CD4-positive, CD25-positive, alpha-beta regulatory T cell (primary cell): Measurements from ENCODE around the gene GATA3. TPM values are rescaled to one million over a fixed set of nuclear protein-coding genes. Genes with fewer than 3 reads are reported as not detected.

Source experiments
- ATAC-seq, 2 donors: fragments of 150-1000 bp; cut with Tn5 transposase; one replicate each; pipeline ENCODE4 v1.10.0; 2021; ENCODE audit warnings: low read depth in 2 of 2, moderate number of reproducible peaks in 2 of 2, moderate library complexity in 1 of 2
- DNase-seq, 3 donors: peaks; one replicate each; pipeline versions ENCODE4 v3.0.0 to v3.0.0-alpha.2; 2012 to 2022; ENCODE audit warnings: mixed read lengths in 1 of 3
- H3K27ac ChIP-seq: one replicate; pipeline ENCODE4 v1.7.0; 2013; ENCODE audit warnings: mild to moderate bottlenecking, low read length; ENCODE audit not compliant: insufficient read depth, poor library complexity, severe bottlenecking
- H3K27me3 ChIP-seq: one replicate; pipeline ENCODE4 v1.7.0; 2013; ENCODE audit warnings: low read length; ENCODE audit not compliant: control insufficient read depth, insufficient read depth
- H3K36me3 ChIP-seq: one replicate; pipeline ENCODE4 v1.7.0; 2013; ENCODE audit warnings: mild to moderate bottlenecking, low read length, moderate library complexity; ENCODE audit not compliant: control insufficient read depth, insufficient read depth
- H3K4me1 ChIP-seq: 2 replicates; pipeline ENCODE4 v1.7.0; 2013; ENCODE audit warnings: mild to moderate bottlenecking, low read length; ENCODE audit not compliant: insufficient read depth, control insufficient read depth, poor library complexity, severe bottlenecking
- H3K4me3 ChIP-seq: one replicate; pipeline ENCODE4 v1.7.0; 2013; ENCODE audit warnings: low read depth, mild to moderate bottlenecking, low read length, moderate library complexity
- H3K9me3 ChIP-seq, 2 experiments: 1 replicate in 1 of 2; 2 replicates in 1 of 2; pipeline ENCODE4 v1.7.0; 2013; ENCODE audit warnings: low read length in 2 of 2, mild to moderate bottlenecking in 1 of 2, moderate library complexity in 1 of 2; ENCODE audit not compliant: control insufficient read depth in 2 of 2
- H3K27ac Mint-ChIP-seq, 3 donors: one replicate each; pipeline ENCODE4 v1.8.0; 2020 to 2022; ENCODE audit warnings: mild to moderate bottlenecking in 3 of 3, mixed read lengths in 3 of 3, moderate library complexity in 2 of 3
- H3K27me3 Mint-ChIP-seq: one replicate; pipeline ENCODE4 v1.8.0; 2022; ENCODE audit warnings: mild to moderate bottlenecking, mixed read lengths
- H3K36me3 Mint-ChIP-seq: one replicate; pipeline ENCODE4 v1.8.0; 2020; ENCODE audit warnings: mixed read lengths
- H3K4me1 Mint-ChIP-seq, 4 donors: one replicate each; pipeline ENCODE4 v1.8.0; 2020 to 2022; ENCODE audit warnings: mixed read lengths in 4 of 4, mild to moderate bottlenecking in 1 of 4
- H3K4me3 Mint-ChIP-seq, 4 donors: one replicate each; pipeline ENCODE4 v1.8.0; 2020 to 2022; ENCODE audit warnings: mild to moderate bottlenecking in 4 of 4, mixed read lengths in 4 of 4, moderate library complexity in 3 of 4
- H3K9me3 Mint-ChIP-seq, 7 donors: one replicate each; pipeline ENCODE4 v1.8.0; 2020 to 2022; ENCODE audit warnings: mixed read lengths in 7 of 7, mild to moderate bottlenecking in 3 of 7, moderate library complexity in 2 of 7
- polyA plus RNA-seq, 4 donors: library from polyadenylated mRNA; unstranded; fragments of 300-500 nt; fragmentation: Illumina TruSeq; gene quantifications; one replicate each; pipeline ENCODE4 v1.2.3, GENCODE V29; 2021
- total RNA-seq: library from RNA; stranded (reverse); gene quantifications from one replicate; pipeline ENCODE4 v1.2.3, GENCODE V29; 2022

GATA3 gene
- total and polyA plus RNA-seq, 5 donors from 2014 or later = 32.9 to 182 (median 47.3) TPM

DNA sequence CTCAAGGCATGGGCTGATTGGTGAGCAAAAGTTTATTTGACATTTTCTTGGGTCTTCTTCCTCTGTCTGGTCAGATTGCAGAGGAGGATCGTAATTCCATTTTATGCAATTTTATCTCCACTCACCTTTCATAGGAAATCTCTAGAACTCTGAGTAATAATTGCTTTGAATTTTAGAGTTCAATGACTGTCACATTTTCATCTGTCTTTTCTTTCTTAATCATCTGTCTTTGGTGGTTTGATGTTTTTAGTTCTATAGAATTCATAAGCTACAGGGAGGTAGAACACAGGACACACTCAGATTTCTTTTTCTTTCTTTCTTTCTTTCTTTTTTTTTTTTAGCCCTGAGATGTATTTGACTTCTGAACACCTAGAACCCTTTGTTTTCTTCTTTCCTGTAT lies 11.6 kb downstream of the GATA3 start:
- H3K27me3 ChIP-seq = no peaks in the 10 kb centered on the region
- H3K4me3 Mint-ChIP-seq = peak overlapping the region; percentile 74 to 87 (median 76)
- H3K27ac Mint-ChIP-seq = peak overlapping the region; percentile 85 to 96 (median 87)
- H3K4me3 ChIP-seq = peak overlapping the region; percentile 69
- H3K36me3 Mint-ChIP-seq = peaks cover 80% of the 10 kb centered on the region
- no peaks in the 10 kb centered on the region for H3K27me3 Mint-ChIP-seq
- peaks cover 89% of the 10 kb centered on the region for H3K36me3 ChIP-seq
- DNase-seq = no peak
- peak overlapping the region; percentile 61 for H3K27ac ChIP-seq
- no peaks in the 10 kb centered on the region for H3K9me3 ChIP-seq
- H3K4me1 Mint-ChIP-seq = peaks cover 40 to 95% (median 79%) of the 10 kb centered on the region in 4 donors
- H3K4me1 ChIP-seq = peaks cover 98% of the 10 kb centered on the region
- no peak for ATAC-seq
- H3K9me3 Mint-ChIP-seq = no peaks in the 10 kb centered on the region

DNA sequence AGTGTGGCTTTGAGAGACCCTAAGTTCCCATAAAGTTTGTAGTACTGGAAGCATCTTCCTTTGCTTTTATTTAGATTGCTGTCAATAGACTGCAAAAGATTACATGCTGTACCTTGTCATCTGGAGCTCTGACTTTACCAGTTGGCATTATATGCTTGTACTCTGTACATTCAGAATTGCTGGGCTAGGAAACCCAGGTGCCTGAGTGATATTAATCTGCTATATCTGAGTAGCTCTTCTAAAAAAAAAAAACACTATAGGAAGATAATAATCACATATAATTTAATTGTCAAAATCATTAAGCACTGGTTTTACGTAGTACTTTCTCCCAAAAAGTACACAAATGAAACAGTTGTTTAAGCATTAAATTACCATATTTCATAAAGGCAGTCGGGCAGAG lies 12.3 kb downstream of the GATA3 start:
- peak overlapping the region; percentile 70 to 87 (median 76) for H3K4me3 Mint-ChIP-seq
- H3K36me3 ChIP-seq = peaks cover 91% of the 10 kb centered on the region
- peaks cover 79% of the 10 kb centered on the region for H3K36me3 Mint-ChIP-seq
- H3K9me3 ChIP-seq = no peaks in the 10 kb centered on the region
- no peak for ATAC-seq
- no peaks in the 10 kb centered on the region for H3K27me3 Mint-ChIP-seq
- H3K9me3 Mint-ChIP-seq = no peaks in the 10 kb centered on the region
- H3K27me3 ChIP-seq = no peaks in the 10 kb centered on the region
- DNase-seq = no peak
- H3K4me1 ChIP-seq = peaks cover 98% of the 10 kb centered on the region
- peaks cover 44 to 95% (median 81%) of the 10 kb centered on the region in 4 donors for H3K4me1 Mint-ChIP-seq
- H3K27ac Mint-ChIP-seq = peak overlapping the region; percentile 85 to 96 (median 87)
- H3K4me3 ChIP-seq = peak overlapping the region; percentile 69
- H3K27ac ChIP-seq = peak overlapping the region; percentile 53

DNA sequence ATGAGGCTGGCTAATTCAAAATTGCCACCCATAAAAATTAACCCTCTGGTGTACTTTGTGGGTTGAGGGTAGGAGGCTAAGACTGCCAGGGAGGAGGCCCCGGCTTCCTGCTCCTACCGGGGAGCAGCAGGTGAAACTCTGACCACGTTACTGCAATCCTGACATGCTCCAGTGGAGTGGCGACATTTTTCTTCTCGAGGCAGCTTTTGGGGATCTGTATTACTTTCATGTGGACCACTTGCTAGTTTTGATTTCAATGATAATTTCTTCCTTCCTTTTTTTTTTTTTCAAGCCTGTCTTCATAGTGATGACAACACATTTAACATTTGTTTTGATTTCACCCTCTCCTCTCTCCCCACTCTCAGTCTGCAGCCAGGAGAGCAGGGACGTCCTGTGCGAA lies 14.6 kb downstream of the GATA3 start:
- H3K27me3 ChIP-seq = no peaks in the 10 kb centered on the region
- no peaks in the 10 kb centered on the region for H3K27me3 Mint-ChIP-seq
- H3K4me1 Mint-ChIP-seq = peaks cover 62 to 95% (median 82%) of the 10 kb centered on the region in 4 donors
- peak overlapping the region; percentile 42 to 96 (median 87) for H3K27ac Mint-ChIP-seq
- DNase-seq (no peak), ATAC-seq (no peak)
- peak overlapping the region; percentile 62 to 77 (median 72) for H3K4me3 Mint-ChIP-seq
- H3K9me3 ChIP-seq = no peaks in the 10 kb centered on the region
- peak overlapping the region; percentile 71 for H3K4me3 ChIP-seq
- peaks cover 85% of the 10 kb centered on the region for H3K36me3 Mint-ChIP-seq
- peaks cover 94% of the 10 kb centered on the region for H3K4me1 ChIP-seq
- peak overlapping the region; percentile 63 for H3K27ac ChIP-seq
- peaks cover 89% of the 10 kb centered on the region for H3K36me3 ChIP-seq
- no peaks in the 10 kb centered on the region for H3K9me3 Mint-ChIP-seq

DNA sequence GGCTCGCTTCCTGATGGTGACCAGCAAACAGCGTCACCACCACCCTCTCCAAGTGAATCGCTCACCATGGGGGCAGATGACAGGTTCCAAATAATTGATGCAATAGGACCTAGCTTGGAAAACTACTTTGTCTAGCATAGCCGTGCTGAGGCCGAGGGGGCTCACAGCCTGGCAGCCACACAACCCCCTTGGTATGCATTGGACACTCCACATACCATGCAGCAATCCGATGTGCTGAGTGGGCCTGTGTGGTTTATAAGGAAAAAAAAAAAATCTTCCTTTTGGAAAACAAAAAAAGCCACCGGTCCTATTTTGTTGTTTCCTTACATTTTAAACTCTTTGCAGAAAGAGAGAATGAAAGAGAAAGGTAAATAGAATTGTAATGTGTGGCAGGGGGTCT lies 15.1 kb downstream of the GATA3 start:
- no peaks in the 10 kb centered on the region for H3K27me3 Mint-ChIP-seq
- peaks cover 66 to 93% (median 80%) of the 10 kb centered on the region in 4 donors for H3K4me1 Mint-ChIP-seq
- H3K9me3 ChIP-seq = no peaks in the 10 kb centered on the region
- H3K27me3 ChIP-seq = no peaks in the 10 kb centered on the region
- no peak for DNase-seq
- peaks cover 90% of the 10 kb centered on the region for H3K4me1 ChIP-seq
- H3K36me3 ChIP-seq = peaks cover 89% of the 10 kb centered on the region
- peak overlapping the region; percentile 71 for H3K4me3 ChIP-seq
- H3K27ac ChIP-seq = peak overlapping the region; percentile 63
- peak overlapping the region; percentile 86 to 94 (median 92) for H3K27ac Mint-ChIP-seq
- H3K9me3 Mint-ChIP-seq = no peaks in the 10 kb centered on the region
- ATAC-seq = no peak
- H3K36me3 Mint-ChIP-seq = peaks cover 83% of the 10 kb centered on the region
- peak overlapping the region; percentile 65 to 77 (median 72) for H3K4me3 Mint-ChIP-seq

DNA sequence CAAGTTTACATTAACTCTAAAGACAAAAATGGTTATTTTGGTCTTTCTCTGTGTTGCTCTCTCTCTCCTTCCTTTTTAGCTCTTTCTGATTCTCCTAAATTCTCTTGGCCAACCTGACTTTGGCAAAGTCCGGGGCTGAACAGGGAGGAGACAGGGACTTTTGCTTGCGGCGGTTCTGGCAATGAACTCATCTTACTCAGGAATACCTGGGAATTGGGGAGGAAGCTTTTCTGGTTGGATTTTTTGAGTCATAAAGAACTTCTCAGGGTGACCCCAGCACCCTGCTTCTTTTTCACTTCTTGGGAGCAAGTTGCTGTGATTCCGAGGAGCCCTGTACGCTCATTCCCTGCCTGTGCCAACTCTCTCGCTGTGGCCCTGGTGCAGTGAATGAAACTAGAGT lies 16.0 kb downstream of the GATA3 start:
- Histone ChIP-seq H3K4me1 (peaks cover 82% of the 10 kb centered on the region), H3K9me3 (no peaks in the 10 kb centered on the region), H3K36me3 (peaks cover 90% of the 10 kb centered on the region), H3K4me3 (peak overlapping the region; percentile 71), H3K27me3 (no peaks in the 10 kb centered on the region), H3K27ac (peak overlapping the region; percentile 63)
- no peak for DNase-seq
- peaks cover 68 to 93% (median 80%) of the 10 kb centered on the region in 4 donors for H3K4me1 Mint-ChIP-seq
- peak overlapping the region; percentile 35 to 77 (median 58) for H3K4me3 Mint-ChIP-seq
- H3K27me3 Mint-ChIP-seq = no peaks in the 10 kb centered on the region
- peak overlapping the region; percentile 81 to 95 (median 94) for H3K27ac Mint-ChIP-seq
- no peak for ATAC-seq
- H3K36me3 Mint-ChIP-seq = peaks cover 81% of the 10 kb centered on the region
- H3K9me3 Mint-ChIP-seq = no peaks in the 10 kb centered on the region

DNA sequence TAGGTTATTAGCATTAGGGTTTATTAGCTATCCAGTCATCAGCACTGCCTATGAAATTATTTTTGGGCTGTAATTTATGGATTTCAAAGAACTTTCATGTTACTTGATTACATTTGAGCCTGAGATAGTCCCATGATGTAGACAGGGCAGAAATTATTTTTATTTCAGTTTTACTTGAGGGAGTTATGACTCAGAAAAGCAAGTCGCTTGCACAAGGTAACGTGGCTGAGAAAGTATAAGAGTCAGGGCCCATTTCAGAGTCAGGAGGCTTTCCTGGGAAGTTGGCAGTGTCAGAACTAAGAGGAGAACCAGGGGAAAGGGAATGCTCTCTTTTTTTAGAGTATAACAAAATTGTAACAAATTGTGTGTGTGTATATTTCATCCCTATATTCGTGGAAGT lies 16.5 kb downstream of the GATA3 start:
- Histone ChIP-seq H3K27ac (peak overlapping the region; percentile 63), H3K4me3 (peak overlapping the region; percentile 71), H3K36me3 (peaks cover 86% of the 10 kb centered on the region), H3K9me3 (no peaks in the 10 kb centered on the region), H3K4me1 (peaks cover 76% of the 10 kb centered on the region), H3K27me3 (no peaks in the 10 kb centered on the region)
- no peaks in the 10 kb centered on the region for H3K27me3 Mint-ChIP-seq
- peak overlapping the region; percentile 81 to 95 (median 94) for H3K27ac Mint-ChIP-seq
- no peak for ATAC-seq
- peak overlapping the region; percentile 10 to 77 (median 56) for H3K4me3 Mint-ChIP-seq
- no peak for DNase-seq
- H3K36me3 Mint-ChIP-seq = peaks cover 76% of the 10 kb centered on the region
- H3K9me3 Mint-ChIP-seq = no peaks in the 10 kb centered on the region
- peaks cover 65 to 89% (median 77%) of the 10 kb centered on the region in 4 donors for H3K4me1 Mint-ChIP-seq

DNA sequence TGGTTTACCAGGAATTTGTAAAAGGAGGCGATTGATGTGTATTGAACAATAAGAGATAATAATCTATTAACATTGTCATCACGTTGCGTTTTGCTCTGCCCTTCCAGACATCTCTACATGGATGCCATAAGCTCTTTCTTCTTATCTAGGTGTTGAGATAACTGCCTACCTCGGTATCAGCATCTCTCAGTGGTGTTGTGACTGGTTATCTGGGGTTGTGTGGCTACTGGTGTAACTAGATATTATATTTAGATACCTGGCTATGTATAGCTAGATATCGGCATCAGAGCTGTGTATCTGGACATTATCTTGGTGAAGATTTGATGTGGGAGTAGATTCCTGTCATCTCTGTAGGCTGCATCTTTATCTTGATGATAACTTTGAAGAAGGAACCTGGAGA lies 17.2 kb downstream of the GATA3 start:
- Histone ChIP-seq H3K9me3 (no peaks in the 10 kb centered on the region), H3K36me3 (peaks cover 80% of the 10 kb centered on the region), H3K4me3 (peak overlapping the region; percentile 71), H3K27ac (peak overlapping the region; percentile 42), H3K4me1 (peaks cover 70% of the 10 kb centered on the region), H3K27me3 (no peaks in the 10 kb centered on the region)
- DNase-seq (no peak), ATAC-seq (no peak)
- peaks cover 58 to 83% (median 70%) of the 10 kb centered on the region in 4 donors for H3K4me1 Mint-ChIP-seq
- H3K27ac Mint-ChIP-seq = peak overlapping the region; percentile 81 to 95 (median 94)
- no peaks in the 10 kb centered on the region for H3K27me3 Mint-ChIP-seq
- H3K9me3 Mint-ChIP-seq = no peaks in the 10 kb centered on the region
- peaks cover 69% of the 10 kb centered on the region for H3K36me3 Mint-ChIP-seq
- peak overlapping the region; percentile 59 to 80 (median 72) for H3K4me3 Mint-ChIP-seq

DNA sequence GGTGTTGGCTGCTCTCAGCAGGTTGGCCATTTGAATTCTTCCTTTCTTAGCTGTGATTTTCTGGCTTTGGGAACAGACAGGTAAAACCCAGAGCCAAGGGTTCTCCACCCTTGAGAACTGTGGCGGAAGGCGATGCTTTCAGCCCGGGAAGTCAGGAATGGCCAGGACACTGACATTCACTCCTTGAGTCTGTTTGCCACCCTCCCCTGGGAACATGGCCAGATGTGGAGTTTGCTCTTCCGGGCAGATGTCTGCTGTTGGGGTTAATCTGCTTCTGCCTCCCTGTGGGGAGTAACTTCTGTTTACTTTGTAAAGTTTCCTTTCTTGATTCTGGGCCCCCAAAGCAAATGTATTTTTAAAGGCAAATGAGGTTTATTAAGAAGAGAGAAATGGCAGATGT lies 17.7 kb downstream of the GATA3 start:
- Mint-ChIP-seq H3K27me3 (no peaks in the 10 kb centered on the region), H3K36me3 (peaks cover 64% of the 10 kb centered on the region), H3K9me3 (no peaks in the 10 kb centered on the region), H3K27ac (peak overlapping the region; percentile 83 to 95 (median 94)), H3K4me3 (peak overlapping the region; percentile 46 to 93 (median 74)), H3K4me1 (peaks cover 53 to 81% (median 65%) of the 10 kb centered on the region in 4 donors)
- ATAC-seq = no peak
- Histone ChIP-seq H3K27me3 (no peaks in the 10 kb centered on the region), H3K4me1 (peaks cover 64% of the 10 kb centered on the region), H3K4me3 (peak overlapping the region; percentile 71), H3K9me3 (no peaks in the 10 kb centered on the region), H3K36me3 (peaks cover 74% of the 10 kb centered on the region), H3K27ac (peak overlapping the region; percentile 42)
- DNase-seq = no peak
